Measurements from ENCODE around the gene RIPK4.

- TF ChIP-seq EZH2 (IDR thresholded peaks at IDR 0.05; ENCODE audit: borderline replicate concordance, insufficient read depth, low read depth, low read length, poor library complexity, severe bottlenecking): no peak
- no peak for TF ChIP-seq CTCF (IDR thresholded peaks at IDR 0.05)
These were observed 60.2 kb downstream of the RIPK4 start for GRCh38 chr21:41706678-41707077.

Data from B cell (primary cell).